NCI-H1092 treated with DMSO at 0.1 percent for 48 hours (cell line): ENCODE data around the gene PEF1.

Experiments
- DNase-seq: peaks from one replicate; lab custom pipeline; 2025; lab: John Stamatoyannopoulos, UW

The PEF1 gene

GRCh38 chr1:31644560-31645273 lies at the start of gene PEF1:
TSS of gene PEF1 (minus strand) at chr1:31644876. CDS start at chr1:31644864, 12 bp downstream.
- peak; percentile 100 for DNase-seq

GRCh38 chr1:31693231-31693630 lies 48.6 kb upstream of the PEF1 start:
- DNase-seq, result no peak

- no peak for DNase-seq
These were observed 47.3 kb upstream of the PEF1 start for GRCh38 chr1:31691951-31692350.

GRCh38 chr1:31691446-31691845 lies 46.8 kb upstream of the PEF1 start:
- DNase-seq, result no peak

GRCh38 chr1:31690921-31691320 lies 46.2 kb upstream of the PEF1 start:
- DNase-seq, result no peak

GRCh38 chr1:31689854-31690253 lies 45.2 kb upstream of the PEF1 start:
- DNase-seq, result no peak

GRCh38 chr1:31689379-31689778 lies 44.7 kb upstream of the PEF1 start:
- no peak for DNase-seq

- no peak for DNase-seq
These were observed 43.7 kb upstream of the PEF1 start for GRCh38 chr1:31688233-31688918.

- DNase-seq, result no peak
These were observed 42.9 kb upstream of the PEF1 start for GRCh38 chr1:31687601-31688000.

GRCh38 chr1:31685795-31686194 lies 41.1 kb upstream of the PEF1 start:
- no peak for DNase-seq

- no peak for DNase-seq
These were observed 39.3 kb upstream of the PEF1 start for GRCh38 chr1:31683997-31684396.

GRCh38 chr1:31681415-31681814 lies 36.7 kb upstream of the PEF1 start:
- DNase-seq, result no peak

GRCh38 chr1:31679676-31680230 lies 35.1 kb upstream of the PEF1 start:
- DNase-seq, result no peak

- DNase-seq, result no peak
These were observed 34.4 kb upstream of the PEF1 start for GRCh38 chr1:31679091-31679490.

- DNase-seq, result no peak
These were observed 34.0 kb upstream of the PEF1 start for GRCh38 chr1:31678681-31679080.

GRCh38 chr1:31677949-31678348 lies 33.3 kb upstream of the PEF1 start:
- DNase-seq, result no peak

GRCh38 chr1:31677401-31677800 lies 32.7 kb upstream of the PEF1 start:
- DNase-seq, result no peak

- DNase-seq, result no peak
These were observed 31.1 kb upstream of the PEF1 start for GRCh38 chr1:31675756-31676155.

GRCh38 chr1:31675161-31675560 lies 30.5 kb upstream of the PEF1 start:
- DNase-seq, result no peak

- DNase-seq, result no peak
These were observed 29.9 kb upstream of the PEF1 start for GRCh38 chr1:31674626-31675025.

- DNase-seq, result no peak
These were observed 28.8 kb upstream of the PEF1 start for GRCh38 chr1:31673433-31673832.

GRCh38 chr1:31672986-31673385 lies 28.3 kb upstream of the PEF1 start:
- DNase-seq, result no peak

- no peak for DNase-seq
These were observed 27.0 kb upstream of the PEF1 start for GRCh38 chr1:31671561-31672201.
